H1 (cell line): Measurements from ENCODE around the gene DCP1B. TPM values are rescaled to one million over a fixed set of nuclear protein-coding genes. Genes with fewer than 3 reads are reported as not detected.

Experiments
- CTCF ChIA-PET: fragments of 300-600 bp; sonication (Branson Sonifier 250); formaldehyde crosslinking; loops from one replicate; lab custom pipeline; 2021; ENCODE audit not compliant: partially characterized antibody; lab: Charles Lee
- POLR2A ChIA-PET: fragments of 300-600 bp; sonication (Branson Sonifier 250); formaldehyde crosslinking; loops from one replicate; lab custom pipeline; 2021; ENCODE audit warnings: inconsistent platforms; ENCODE audit not compliant: partially characterized antibody; lab: Charles Lee
- DNase-seq, 2 experiments: peaks; one replicate each; pipeline versions ENCODE4 v3.0.0 to v3.0.0-alpha.2; 2010 to 2022; ENCODE audit warnings: low spot score in 2 of 2, low read depth in 1 of 2, mixed read lengths in 1 of 2
- FAIRE-seq: peaks from 2 replicates; lab custom pipeline; 2011; peaks lifted over from hg19 to GRCh38; lab: Jason Lieb, UNC
- H2AFZ ChIP-seq: 2 replicates; pipeline ENCODE4 v1.8.1; 2012; ENCODE audit warnings: low read length, inconsistent platforms
- H2AK5ac ChIP-seq: 2 replicates; pipeline ENCODE4 v1.6.1; 2013; ENCODE audit warnings: low read depth, low read length
- H2BK120ac ChIP-seq: replicated peaks from 2 replicates; pipeline ENCODE3; 2013; ENCODE audit warnings: low read depth, low read length, inconsistent platforms
- H2BK12ac ChIP-seq: 2 replicates; pipeline ENCODE4 v1.6.1; 2013; ENCODE audit warnings: low read depth, low read length
- H2BK15ac ChIP-seq: 2 replicates; pipeline ENCODE4 v1.6.1; 2013; ENCODE audit warnings: low read length
- H2BK20ac ChIP-seq: 2 replicates; pipeline ENCODE4 v1.6.1; 2013; ENCODE audit warnings: low read length
- H2BK5ac ChIP-seq: 2 replicates; pipeline ENCODE4 v1.6.1; 2013; ENCODE audit warnings: low read depth, low read length
- H3K14ac ChIP-seq: 2 replicates; pipeline ENCODE4 v1.6.1; 2013; ENCODE audit warnings: inconsistent platforms; ENCODE audit not compliant: insufficient read length
- H3K18ac ChIP-seq: 2 replicates; pipeline ENCODE4 v1.6.1; 2013; ENCODE audit warnings: low read length; ENCODE audit errors: extremely low read depth
- H3K23ac ChIP-seq: 2 replicates; pipeline ENCODE4 v1.6.1; 2013; ENCODE audit warnings: inconsistent platforms; ENCODE audit not compliant: insufficient read length
- H3K23me2 ChIP-seq: 2 replicates; pipeline ENCODE4 v1.6.1; 2013; ENCODE audit warnings: low read depth, low read length
- H3K27ac ChIP-seq: 2 replicates; pipeline ENCODE4 v1.6.1; 2011; ENCODE audit warnings: low read depth, low read length, inconsistent platforms
- H3K27me3 ChIP-seq, 4 experiments: replicated peaks in 1 of 4; 1 replicate in 1 of 4; 2 replicates in 3 of 4; pipeline versions ENCODE4 v1.6.1 to v1.8.1; 2011 to 2013; ENCODE audit warnings: low read length in 3 of 4, mild to moderate bottlenecking in 3 of 4, inconsistent platforms in 2 of 4, mixed read lengths in 2 of 4, moderate library complexity in 1 of 4; ENCODE audit not compliant: control insufficient read depth in 3 of 4, insufficient read depth in 3 of 4; ENCODE audit errors: extremely low read depth in 1 of 4
- H3K36me3 ChIP-seq, 4 experiments: 2 replicates each; pipeline versions ENCODE4 v1.6.1 to v1.8.1; 2011 to 2013; ENCODE audit warnings: mild to moderate bottlenecking in 4 of 4, low read length in 3 of 4, moderate library complexity in 2 of 4, control low read depth in 1 of 4, inconsistent platforms in 1 of 4; ENCODE audit not compliant: insufficient read depth in 4 of 4, control insufficient read depth in 2 of 4
- H3K4ac ChIP-seq: replicated peaks from 2 replicates; pipeline ENCODE3; 2013; ENCODE audit warnings: low read length, low read depth, mixed read lengths, inconsistent platforms; ENCODE audit not compliant: insufficient read length
- H3K4me1 ChIP-seq, 4 experiments: replicated peaks in 1 of 4; 1 replicate in 1 of 4; 2 replicates in 3 of 4; pipeline versions ENCODE4 v1.6.1 to v1.8.1; 2011 to 2013; ENCODE audit warnings: low read length in 3 of 4, inconsistent platforms in 2 of 4, mixed read lengths in 1 of 4; ENCODE audit not compliant: insufficient read depth in 4 of 4, control insufficient read depth in 3 of 4
- H3K4me2 ChIP-seq, 2 experiments: 2 replicates each; pipeline versions ENCODE4 v1.6.1 to v1.8.1; 2011 to 2013; ENCODE audit warnings: low read depth in 2 of 2, low read length in 2 of 2, control low read depth in 1 of 2, inconsistent platforms in 1 of 2, mild to moderate bottlenecking in 1 of 2; ENCODE audit not compliant: insufficient read depth in 1 of 2
- H3K4me3 ChIP-seq, 4 experiments: fragments of 200-600, 300-600 bp in 1 of 4; sonication (generic), shearing (Covaris generic), sonication (Bioruptor Twin) in 1 of 4; 2 replicates each; pipeline versions ENCODE4 v1.5.1 to v1.8.1; 2011 to 2016; ENCODE audit warnings: low read length in 4 of 4, low read depth in 3 of 4, control low read depth in 2 of 4, inconsistent platforms in 2 of 4, mild to moderate bottlenecking in 2 of 4, mixed read lengths in 1 of 4, moderate library complexity in 1 of 4; ENCODE audit not compliant: insufficient read depth in 2 of 4; ENCODE audit errors: extremely low read depth in 1 of 4
- H3K56ac ChIP-seq: replicated peaks from 2 replicates; pipeline ENCODE3; 2013; ENCODE audit warnings: low read depth, mild to moderate bottlenecking, mixed read lengths, low read length, inconsistent platforms; ENCODE audit not compliant: insufficient read length
- H3K79me1 ChIP-seq: 2 replicates; pipeline ENCODE4 v1.6.1; 2013; ENCODE audit warnings: low read depth, low read length, control low read depth
- H3K79me2 ChIP-seq, 2 experiments: 2 replicates each; pipeline versions ENCODE4 v1.6.1 to v1.8.1; 2012 to 2013; ENCODE audit warnings: low read length in 2 of 2, mild to moderate bottlenecking in 2 of 2, inconsistent platforms in 1 of 2; ENCODE audit not compliant: insufficient read depth in 2 of 2, control insufficient read depth in 1 of 2
- H3K9ac ChIP-seq, 4 experiments: replicated peaks in 1 of 4; 1 replicate in 1 of 4; 2 replicates in 3 of 4; pipeline versions ENCODE4 v1.6.1 to v1.8.1; 2011 to 2013; ENCODE audit warnings: low read depth in 3 of 4, low read length in 3 of 4, control low read depth in 2 of 4, mild to moderate bottlenecking in 2 of 4, moderate library complexity in 2 of 4, inconsistent platforms in 1 of 4; ENCODE audit errors: extremely low read depth in 1 of 4
- H3K9me3 ChIP-seq, 2 experiments: 2 replicates each; pipeline versions ENCODE4 v1.6.1 to v1.8.1; 2012 to 2013; ENCODE audit warnings: mild to moderate bottlenecking in 2 of 2, moderate library complexity in 2 of 2, control low read depth in 1 of 2, inconsistent platforms in 1 of 2, low read depth in 1 of 2, low read length in 1 of 2, mixed read lengths in 1 of 2; ENCODE audit not compliant: insufficient read depth in 2 of 2
- H4K20me1 ChIP-seq, 2 experiments: replicated peaks in 1 of 2; 2 replicates each; pipeline versions ENCODE3 to v1.8.1; 2011 to 2013; ENCODE audit warnings: inconsistent platforms in 2 of 2, low read length in 2 of 2, mild to moderate bottlenecking in 1 of 2; ENCODE audit not compliant: insufficient read depth in 2 of 2, control insufficient read depth in 1 of 2
- H4K5ac ChIP-seq: 2 replicates; pipeline ENCODE4 v1.6.1; 2013; ENCODE audit warnings: low read length, low read depth, mixed read lengths, inconsistent platforms; ENCODE audit not compliant: insufficient read length
- H4K8ac ChIP-seq: 2 replicates; pipeline ENCODE4 v1.8.0; 2013; ENCODE audit warnings: mild to moderate bottlenecking, moderate library complexity, low read length, inconsistent platforms; ENCODE audit not compliant: insufficient read depth; ENCODE audit errors: extremely low read depth
- H4K91ac ChIP-seq: replicated peaks from 2 replicates; pipeline ENCODE3; 2013; ENCODE audit warnings: low read length, mixed read lengths, inconsistent platforms; ENCODE audit not compliant: insufficient read length
- ASH2L ChIP-seq: fragments of 200-600, 300-600 bp; sonication (generic); IDR thresholded peaks from one replicate; pipeline ENCODE4 v1.7.1; 2017; ENCODE audit warnings: low read length
- CBX5 ChIP-seq: fragments of 300-800, 300-1000 bp; sonication (generic); IDR thresholded peaks from 2 replicates; pipeline ENCODE4 v1.7.1; 2016; ENCODE audit warnings: antibody characterized with exemption, low read length, low read depth
- CTCF ChIP-seq, 3 experiments: IDR thresholded peaks; 1 replicate in 2 of 3; 2 replicates in 1 of 3; pipeline versions ENCODE4 v1.5.1 to v1.6.1; 2011; ENCODE audit warnings: low read length in 3 of 3, mild to moderate bottlenecking in 3 of 3, inconsistent platforms in 2 of 3, low read depth in 1 of 3, moderate library complexity in 1 of 3; ENCODE audit not compliant: insufficient read depth in 1 of 3; ENCODE audit errors: control extremely low read depth in 1 of 3
- FOSL1 ChIP-seq: IDR thresholded peaks from 2 replicates; pipeline ENCODE4 v1.6.1; 2011; ENCODE audit warnings: mild to moderate bottlenecking, low read depth, low read length, moderate library complexity; ENCODE audit not compliant: insufficient read depth
- MAFK ChIP-seq: IDR thresholded peaks from 2 replicates; pipeline ENCODE4 v1.6.1; 2012; ENCODE audit warnings: low read depth, mild to moderate bottlenecking, improper control_type of control experiment, low read length
- NANOG ChIP-seq: IDR thresholded peaks from 2 replicates; pipeline ENCODE4 v1.6.1; 2011; ENCODE audit warnings: low read length, low read depth, mild to moderate bottlenecking, inconsistent platforms; ENCODE audit not compliant: insufficient read depth, poor library complexity, severe bottlenecking
- RXRA ChIP-seq: IDR thresholded peaks from 2 replicates; pipeline ENCODE4 v1.6.1; 2011; ENCODE audit warnings: low read depth, mild to moderate bottlenecking, low read length, moderate library complexity; ENCODE audit not compliant: insufficient read depth
- SIX5 ChIP-seq: IDR thresholded peaks from 2 replicates; pipeline ENCODE4 v1.6.1; 2011; ENCODE audit warnings: mild to moderate bottlenecking, low read depth, low read length
- SRF ChIP-seq: IDR thresholded peaks from 2 replicates; pipeline ENCODE4 v1.6.1; 2011; ENCODE audit warnings: mild to moderate bottlenecking, low read depth, low read length, moderate library complexity
- USF2 ChIP-seq: IDR thresholded peaks from 2 replicates; pipeline ENCODE4 v1.6.1; 2011; ENCODE audit warnings: low read length, improper control_type of control experiment
- WGBS, 2 experiments: shearing (Covaris generic) in 1 of 2; methylation state at CpG; one replicate each; pipeline versions ENCODE4 v1.1.6 to v1.1.7; 2013 to 2015; ENCODE audit warnings: low lambda C conversion rate in 2 of 2, mixed read lengths in 2 of 2, inconsistent platforms in 1 of 2, low coverage in 1 of 2, missing lambda C conversion rate in 1 of 2; ENCODE audit not compliant: insufficient replicate concordance in 2 of 2, insufficient coverage in 1 of 2, insufficient read length in 1 of 2; ENCODE audit errors: extremely low coverage in 1 of 2, missing lambda C conversion rate in 1 of 2; 5-methylcytosine and 5-hydroxymethylcytosine counted together
- polyA plus RNA-seq, 7 experiments: library from polyadenylated mRNA; depleted of rRNA in 3 of 7; stranded (reverse) in 5 of 7; unstranded in 2 of 7; fragments of >200 nt in 5 of 7; fragments of 200-250 nt in 2 of 7; gene quantifications; 1 replicate in 5 of 7; 2 replicates in 1 of 7; 4 replicates in 1 of 7; pipeline versions ENCODE4 v1.2.1 to v1.2.3, GENCODE V29; 2011 to 2013; ENCODE audit warnings: missing spikeins in 2 of 7, mixed read lengths in 2 of 7
- total RNA-seq: library from RNA; stranded (reverse); fragmentation: NEBNext Ultra II Directional; extraction: Animal tissue kit (Norgen Biotek cat#: 25700); gene quantifications from 2 replicates; pipeline ENCODE4 v1.2.1, GENCODE V29; 2021

DCP1B gene
- total and polyA plus RNA-seq, 2 of the 8 experiments (the other 6 are each of a cell fraction or from before 2014, with no cell fraction given), result 14.8 to 29.0 TPM

- H3K23ac ChIP-seq, result no peak overlapping the region
- H3K79me1 ChIP-seq, result no peaks in the 10 kb centered on the region
- no peak overlapping the region for H2BK120ac ChIP-seq
- FAIRE-seq, result no peak
- 0 out of 7 replicates have a peak, but pooled peaks cover 0 to 4% (median 0%) of the 10 kb centered on the region in 4 experiments for H3K4me1 ChIP-seq
- no peak overlapping the region for H3K9ac ChIP-seq
- no peak overlapping the region for H2BK12ac ChIP-seq
- no peaks in the 10 kb centered on the region for H3K27me3 ChIP-seq
- no peak overlapping the region for H3K14ac ChIP-seq
- H3K27ac ChIP-seq, result no peak overlapping the region
- no peak overlapping the region for H4K5ac ChIP-seq
- no peaks in the 10 kb centered on the region for H3K9me3 ChIP-seq
- no peak overlapping the region for H3K18ac ChIP-seq
- no peaks in the 10 kb centered on the region for H4K20me1 ChIP-seq
- H3K4me3 ChIP-seq, result no peak overlapping the region
- H2AK5ac ChIP-seq, result no peak overlapping the region
- H4K91ac ChIP-seq, result no peak overlapping the region
- CTCF ChIA-PET, result interaction anchor here (1.0 to 2.0 kb wide), 3 partner anchors 9 to 59 kb away, joined by 4 to 7 read pairs (median 5); no protein-coding TSS in a partner anchor
- no peak overlapping the region for H3K4ac ChIP-seq
- H3K4me2 ChIP-seq, result no peak overlapping the region
- POLR2A ChIA-PET, result interaction anchor here (0.8 to 1.3 kb wide), 2 partner anchors 9 to 11 kb away, joined by 3 read pairs; no protein-coding TSS in a partner anchor
- H2AFZ ChIP-seq, result no peak overlapping the region
- H2BK20ac ChIP-seq, result no peak overlapping the region
- H2BK5ac ChIP-seq, result no peak overlapping the region
- 100% methylated on average over 1 of the region's 1 CpG; no CpG with 5 or more reads in 1 of the 2 experiments for WGBS, 2 experiments
- no peak overlapping the region for H3K56ac ChIP-seq
- no peaks in the 10 kb centered on the region for H3K23me2 ChIP-seq
- H3K79me2 ChIP-seq, result no peaks in the 10 kb centered on the region
- no peaks in the 10 kb centered on the region for H3K36me3 ChIP-seq
- DNase-seq, result no peak
- no peak overlapping the region for H2BK15ac ChIP-seq
- H4K8ac ChIP-seq, result no peak overlapping the region
- TF ChIP-seq RXRA (no peak), FOSL1 (no peak), CBX5 (no peak), SIX5 (no peak), CTCF (IDR thresholded peaks at IDR 0.05; ENCODE audit: control extremely low read depth in 1 of 3, insufficient read depth in 1 of 3, low read depth in 1 of 3, low read length in 3 of 3) (no peak), USF2 (no peak), MAFK (no peak), ASH2L (no peak), NANOG (no peak), SRF (no peak)
Measured at GRCh38 chr12:1974812-1975211, 29.4 kb downstream of the DCP1B start.
